Hematopoietic multipotent progenitor cell treated with erythropoietin and hydrocortisone succinate and interleukin-3 and kit ligand, for 8 days (in vitro differentiated cells): ENCODE results near the gene HDGFL1.

Experiments
- DNase-seq: peaks from one replicate; pipeline ENCODE4 v3.0.0-alpha.2; 2015

Gene HDGFL1

DNA sequence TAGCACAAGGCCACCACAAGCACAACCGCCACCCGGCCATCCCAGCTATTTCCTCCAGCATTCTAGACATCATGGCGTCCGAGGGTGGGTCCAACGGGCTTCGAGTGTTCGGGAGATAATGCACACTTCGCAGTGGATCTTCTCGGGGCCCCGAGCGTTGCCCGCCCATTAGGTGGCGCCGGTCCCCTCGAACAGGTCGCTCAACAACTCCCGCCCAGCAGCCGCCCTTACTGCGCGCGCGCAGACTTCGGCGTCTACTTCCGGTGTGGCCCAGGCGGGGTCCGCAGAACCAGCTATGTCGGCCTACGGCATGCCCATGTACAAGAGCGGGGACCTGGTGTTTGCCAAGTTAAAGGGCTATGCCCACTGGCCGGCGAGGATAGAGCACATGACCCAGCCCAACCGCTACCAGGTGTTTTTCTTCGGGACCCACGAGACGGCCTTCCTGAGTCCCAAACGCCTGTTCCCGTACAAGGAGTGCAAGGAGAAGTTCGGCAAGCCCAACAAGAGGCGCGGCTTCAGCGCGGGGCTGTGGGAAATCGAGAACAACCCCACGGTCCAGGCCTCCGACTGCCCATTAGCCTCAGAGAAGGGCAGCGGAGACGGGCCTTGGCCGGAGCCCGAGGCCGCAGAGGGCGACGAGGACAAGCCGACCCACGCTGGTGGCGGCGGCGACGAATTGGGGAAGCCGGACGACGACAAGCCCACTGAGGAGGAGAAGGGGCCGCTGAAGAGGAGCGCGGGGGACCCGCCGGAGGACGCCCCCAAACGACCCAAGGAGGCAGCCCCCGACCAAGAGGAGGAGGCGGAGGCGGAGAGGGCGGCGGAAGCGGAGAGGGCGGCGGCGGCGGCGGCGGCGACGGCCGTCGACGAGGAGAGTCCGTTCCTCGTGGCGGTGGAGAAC is at the start of gene HDGFL1:
Gene HDGFL1 (plus strand): TSS at position 286 of the 904 bp plus-strand sequence. CDS start 10 bp downstream, at position 296.
- DNase-seq: no peak

DNA sequence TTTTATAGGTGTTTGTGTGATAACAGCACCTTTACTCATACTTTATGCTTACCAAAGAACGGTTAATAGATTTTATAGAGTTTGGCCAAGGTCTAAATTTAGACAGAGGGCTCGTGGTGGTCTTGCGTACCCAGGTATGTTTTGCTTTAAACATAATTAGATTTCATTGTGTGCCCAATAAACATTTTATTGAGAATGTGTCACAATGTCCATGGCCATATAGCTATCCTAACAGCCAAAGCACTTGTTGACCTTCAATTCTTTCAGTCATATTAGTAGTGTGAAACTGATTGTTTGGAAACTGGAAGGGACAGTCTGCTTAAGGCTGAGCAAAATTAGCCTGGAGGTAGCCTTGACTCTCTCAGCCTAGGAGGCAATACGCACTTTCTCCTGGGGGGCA is 48.3 kb upstream of the HDGFL1 start:
- DNase-seq: no peak

DNA sequence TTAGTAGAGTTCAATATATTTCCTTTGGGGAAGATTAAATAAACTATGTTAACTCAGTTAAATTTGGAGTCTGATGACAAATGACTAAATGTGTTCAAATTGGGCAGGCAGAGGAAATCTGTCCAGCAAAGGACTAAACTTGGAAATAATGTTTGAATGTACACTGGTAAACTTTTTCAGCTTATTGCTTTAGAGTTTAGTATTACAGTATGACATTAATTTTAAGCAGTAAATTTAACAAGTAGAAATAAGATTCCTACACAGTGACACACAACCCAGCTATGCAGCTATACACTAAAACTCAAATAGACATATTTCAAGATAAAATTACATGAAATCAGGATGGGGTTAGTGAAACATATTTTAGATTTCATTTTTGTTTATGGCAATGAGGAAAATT is 42.6 kb upstream of the HDGFL1 start:
- no peak for DNase-seq

DNA sequence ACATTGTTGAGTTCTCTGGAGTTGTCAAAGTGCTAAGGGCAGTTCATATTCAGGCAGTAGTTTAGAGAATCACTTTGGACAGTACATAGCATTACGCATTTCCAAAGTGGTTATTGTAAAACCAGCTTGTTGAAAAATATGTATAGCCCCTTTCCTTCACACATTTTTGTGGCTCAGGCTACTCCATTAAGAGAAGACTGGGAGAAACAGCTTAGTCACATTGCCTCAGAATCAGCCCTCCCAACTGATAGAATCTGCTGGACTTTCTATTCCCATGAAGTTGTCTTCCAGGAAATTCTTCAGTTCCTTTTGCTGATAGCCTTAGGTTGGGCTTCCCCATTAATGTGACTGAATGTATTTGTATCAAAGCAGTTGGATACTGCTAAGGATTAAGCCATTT is 39.5 kb upstream of the HDGFL1 start:
- DNase-seq: no peak

DNA sequence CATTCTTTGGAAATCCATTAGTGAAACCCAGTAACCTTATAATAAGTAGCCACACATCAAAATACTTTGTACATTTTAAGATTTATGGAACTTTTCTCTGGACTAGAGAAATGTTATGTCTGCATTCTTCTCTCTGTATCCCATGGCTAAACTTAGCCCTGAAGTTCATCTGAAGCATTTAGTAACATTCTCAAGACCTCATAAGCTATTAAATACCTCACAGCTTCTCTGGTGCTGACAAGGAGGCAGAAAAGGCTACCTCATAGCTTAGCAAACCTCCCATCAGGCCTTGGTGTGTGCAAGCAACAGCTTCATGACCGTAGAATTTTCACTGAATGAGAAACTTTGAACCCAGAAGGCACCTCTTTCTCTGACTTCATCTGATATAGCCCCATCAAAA is 38.9 kb upstream of the HDGFL1 start:
- DNase-seq: no peak

DNA sequence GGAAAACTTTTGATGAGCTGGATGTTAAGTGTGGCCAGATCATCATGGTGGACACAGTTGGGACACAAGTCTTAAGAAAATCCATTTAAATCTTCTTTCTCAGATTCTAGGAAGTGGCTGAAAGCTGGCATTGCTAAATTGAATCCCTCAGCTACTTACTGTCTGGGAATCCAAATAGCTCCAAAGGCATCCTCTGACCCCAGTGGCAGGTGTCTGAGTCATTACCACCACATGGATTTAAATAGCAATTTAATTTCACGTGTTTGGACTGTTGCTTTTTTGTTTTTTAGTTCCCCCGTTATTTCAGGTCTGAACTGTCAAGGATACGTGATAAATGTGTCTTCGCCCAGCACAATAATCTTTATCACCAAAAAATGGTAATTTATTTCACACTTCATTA is 33.2 kb upstream of the HDGFL1 start:
- no peak for DNase-seq

DNA sequence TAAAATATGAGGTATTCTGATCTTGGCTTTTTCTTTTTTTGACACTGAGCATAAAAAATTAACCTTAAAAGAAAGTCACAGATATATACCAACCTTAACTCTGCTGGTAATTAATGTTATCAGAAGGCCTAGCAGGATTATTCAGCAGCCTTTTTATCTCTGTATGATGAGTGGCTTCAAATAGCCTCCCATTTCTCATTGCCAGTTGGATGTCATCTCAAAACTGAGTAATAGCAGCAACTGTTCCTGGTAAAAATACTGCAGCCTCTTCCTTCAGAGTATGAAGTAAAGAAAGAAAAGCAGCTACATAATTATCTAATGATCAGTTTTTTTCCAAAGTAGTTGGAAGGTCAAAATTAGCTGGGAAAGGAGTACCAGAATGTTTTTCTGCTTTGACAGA is 24.9 kb upstream of the HDGFL1 start:
- DNase-seq: no peak

DNA sequence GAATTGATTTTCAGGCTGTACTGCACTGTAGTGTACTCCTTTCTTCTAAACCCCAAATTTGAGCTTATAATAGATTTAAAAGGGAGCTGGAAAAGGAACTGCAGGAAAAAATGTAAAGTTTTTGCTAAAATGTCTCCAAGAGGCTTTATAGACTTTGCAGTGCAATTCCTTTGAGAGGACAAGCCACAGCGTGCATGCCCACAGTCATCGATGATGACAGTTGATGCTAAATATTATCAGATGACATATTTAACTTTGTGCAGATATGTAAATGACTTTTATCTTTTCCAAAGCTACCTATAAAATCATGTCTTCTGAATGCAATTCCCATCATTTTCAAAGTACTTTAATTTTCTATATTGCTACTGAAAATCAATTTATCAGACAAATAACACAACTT is 24.3 kb upstream of the HDGFL1 start:
- DNase-seq: no peak

DNA sequence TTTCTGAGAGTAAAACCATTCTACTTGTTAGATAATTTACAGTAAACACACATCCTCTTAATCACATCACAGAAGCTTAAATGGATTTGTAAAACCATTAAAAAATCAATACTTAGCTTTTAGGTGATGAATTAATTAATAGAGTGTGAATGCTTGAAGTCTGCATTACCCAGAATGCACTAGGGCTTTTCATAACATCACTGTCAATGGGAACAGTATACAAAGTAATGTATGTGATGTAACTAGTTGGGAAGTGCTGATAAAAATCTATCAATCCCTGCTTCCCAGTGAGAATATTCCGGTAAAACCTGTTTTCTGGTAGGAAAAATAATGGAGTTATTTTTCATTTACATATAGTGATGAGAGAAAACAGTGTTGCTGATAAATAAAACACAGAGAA is 23.1 kb upstream of the HDGFL1 start:
- no peak for DNase-seq

DNA sequence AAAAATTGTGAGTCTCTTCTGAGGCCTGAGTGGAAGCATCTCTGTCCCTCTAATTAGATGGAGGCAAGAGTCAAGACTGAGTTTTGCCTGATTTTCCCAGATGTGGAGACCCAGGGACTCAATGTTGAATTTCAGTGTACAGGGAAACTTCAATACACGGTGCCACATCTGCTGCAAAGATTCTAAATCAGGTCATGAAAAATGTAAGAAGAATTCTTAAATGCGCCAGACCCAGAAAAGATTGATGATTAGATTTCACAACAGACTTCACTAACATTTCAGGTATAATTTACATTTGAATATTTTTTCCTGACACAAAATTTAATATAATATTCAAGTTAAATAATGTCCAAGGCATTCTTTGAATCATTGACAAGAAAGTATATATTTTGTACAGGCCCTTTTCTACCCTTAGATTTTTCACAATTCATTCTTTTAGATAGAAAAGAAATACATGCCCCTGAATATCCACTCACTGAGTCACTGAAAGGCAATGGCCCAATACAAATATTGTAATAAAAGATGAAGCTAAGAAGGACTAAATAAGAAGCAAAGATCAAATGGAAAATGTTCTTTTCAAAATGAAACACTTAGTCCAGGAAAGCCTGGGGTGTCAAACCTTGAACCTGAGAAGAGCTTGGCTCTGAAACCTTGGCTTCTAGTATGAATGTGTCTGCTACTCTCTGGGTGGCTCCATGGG is 18.2 kb upstream of the HDGFL1 start:
- no peak for DNase-seq

DNA sequence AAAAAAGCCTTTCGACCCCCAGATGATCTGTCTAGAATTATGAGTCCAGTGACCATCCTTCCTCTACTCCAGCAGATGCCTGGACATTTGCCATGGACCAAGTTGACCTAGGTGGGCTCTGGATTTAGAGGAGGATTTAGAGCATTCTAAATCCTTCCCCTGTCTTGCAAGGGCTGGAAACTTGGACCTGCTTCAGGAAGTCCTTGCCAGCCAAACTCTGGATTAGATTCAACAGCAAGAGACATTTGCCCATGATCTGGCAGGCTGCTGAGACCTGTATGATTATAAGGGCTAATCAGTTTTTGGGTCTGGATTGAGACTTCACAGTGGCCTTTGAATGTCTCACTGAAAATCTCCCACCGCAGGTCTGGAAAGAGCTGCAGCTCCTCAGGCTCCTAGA is 13.1 kb upstream of the HDGFL1 start:
- DNase-seq: no peak

DNA sequence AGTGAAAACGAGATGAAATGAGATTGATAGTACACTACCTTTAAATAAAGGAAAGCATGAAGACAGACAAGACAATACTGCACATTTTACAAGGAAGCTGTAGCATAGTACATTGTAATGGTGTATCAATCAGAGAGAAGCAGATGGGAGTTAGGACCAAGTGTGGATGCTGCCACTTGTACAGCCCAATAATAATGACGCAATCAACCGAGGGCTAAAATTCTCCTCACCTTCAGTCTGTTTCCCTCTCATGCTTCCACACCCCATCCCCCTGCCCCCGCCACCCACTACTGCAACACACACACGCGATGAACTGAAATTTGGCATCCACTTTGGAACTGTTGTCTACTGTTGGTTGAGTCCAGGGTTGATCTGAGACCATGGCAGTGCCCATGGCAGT is 12.4 kb upstream of the HDGFL1 start:
- no peak for DNase-seq

DNA sequence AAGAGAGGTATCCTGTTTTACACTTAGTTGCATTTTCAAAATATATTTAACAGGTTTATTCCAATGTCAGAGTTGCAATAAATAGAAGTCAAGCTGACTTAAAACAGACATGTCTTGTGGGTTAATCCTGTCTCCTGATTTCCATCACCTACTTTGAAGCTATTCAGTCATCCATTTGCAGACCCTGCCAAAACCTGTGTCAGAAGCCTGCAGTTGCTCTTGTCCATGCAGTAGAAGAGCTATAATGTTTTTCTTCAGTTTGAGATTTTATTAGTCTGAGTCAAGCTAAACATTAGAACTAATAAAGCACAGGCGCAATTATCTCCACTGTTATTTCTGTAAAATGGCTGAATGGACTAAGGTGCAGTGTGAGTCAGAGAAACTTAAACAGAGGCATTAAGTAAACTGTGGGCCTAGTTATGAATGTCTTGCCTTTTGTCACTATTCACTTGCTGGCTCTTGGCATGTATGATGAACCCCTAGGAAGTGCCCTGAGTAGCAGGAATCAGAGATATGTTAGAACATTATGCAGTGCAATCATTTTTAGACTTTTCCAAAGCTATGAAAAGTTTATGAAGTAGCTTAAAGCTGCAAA is 11.0 kb upstream of the HDGFL1 start:
- no peak for DNase-seq

DNA sequence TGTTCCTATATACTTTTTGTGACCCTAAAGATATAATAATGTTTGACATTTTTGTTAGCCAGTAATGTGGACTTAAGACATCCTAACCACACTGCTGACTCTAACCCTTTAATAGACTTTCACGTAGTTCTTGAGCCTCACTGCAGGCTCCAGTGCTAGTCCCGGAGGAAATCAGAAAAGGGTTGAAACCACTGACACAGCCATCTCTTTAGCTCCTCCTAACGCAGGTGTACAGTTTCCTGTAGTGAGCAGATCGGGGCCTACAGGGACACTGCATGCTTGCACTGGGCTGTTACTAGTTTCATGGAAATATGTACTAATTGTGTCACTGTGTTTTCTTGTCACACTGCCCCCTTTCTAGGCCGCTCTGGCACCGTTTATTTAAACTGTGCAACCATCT is 512 bp upstream of the HDGFL1 start:
- no peak for DNase-seq

DNA sequence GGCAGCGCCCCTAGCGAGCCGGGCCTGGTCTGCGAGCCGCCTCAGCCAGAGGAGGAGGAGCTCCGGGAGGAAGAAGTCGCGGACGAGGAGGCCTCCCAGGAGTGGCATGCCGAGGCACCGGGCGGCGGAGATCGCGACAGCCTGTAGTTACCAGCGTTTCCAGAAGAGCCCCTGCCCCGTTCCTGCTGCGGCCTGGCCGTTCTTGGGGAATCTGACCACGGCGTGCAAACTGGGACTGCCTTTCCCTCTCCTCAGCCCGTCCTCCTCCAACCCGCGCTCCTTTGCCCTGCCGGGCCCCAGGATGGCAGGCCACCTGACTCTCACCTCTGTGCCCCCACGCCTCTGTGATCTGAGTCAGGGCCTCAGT is 802 bp downstream of the HDGFL1 start:
- DNase-seq: no peak

DNA sequence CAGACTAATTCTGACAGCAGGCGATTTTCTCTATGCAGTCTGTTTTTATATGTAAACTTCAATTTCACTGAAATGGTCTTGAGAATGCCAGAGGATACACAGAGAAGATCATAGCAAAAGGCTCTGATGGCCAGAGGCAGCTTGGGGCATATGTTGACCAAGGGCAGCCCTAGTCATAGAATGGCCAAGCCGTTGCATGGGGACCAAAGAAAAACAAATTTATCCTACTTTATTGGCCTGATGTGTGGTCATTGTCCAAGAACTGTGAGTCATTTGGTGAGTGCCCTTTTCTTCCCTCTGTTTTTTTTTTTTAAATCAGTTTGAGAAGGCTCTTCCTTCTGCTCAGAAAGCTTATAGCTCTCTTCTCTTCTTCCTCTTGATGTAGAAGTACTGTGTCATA is 5.8 kb downstream of the HDGFL1 start:
- no peak for DNase-seq

DNA sequence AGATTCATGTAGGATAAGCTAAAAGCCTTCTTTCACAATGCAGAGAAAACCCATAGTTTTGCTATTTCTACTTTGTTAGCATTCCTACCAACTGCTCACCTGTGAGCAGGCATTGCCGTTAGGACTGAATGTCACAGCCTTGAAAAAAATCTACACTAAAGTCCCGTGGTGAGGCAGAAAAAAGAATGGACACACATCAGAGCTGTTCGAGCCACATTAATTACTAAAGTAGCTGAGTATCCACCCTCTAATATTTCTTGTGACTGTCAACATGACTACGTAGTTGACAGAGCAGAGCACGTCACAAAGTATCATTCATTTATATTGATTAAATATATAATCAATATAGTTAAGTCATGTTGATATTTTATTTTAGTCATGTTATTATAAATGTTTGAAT is 10.1 kb downstream of the HDGFL1 start:
- no peak for DNase-seq

DNA sequence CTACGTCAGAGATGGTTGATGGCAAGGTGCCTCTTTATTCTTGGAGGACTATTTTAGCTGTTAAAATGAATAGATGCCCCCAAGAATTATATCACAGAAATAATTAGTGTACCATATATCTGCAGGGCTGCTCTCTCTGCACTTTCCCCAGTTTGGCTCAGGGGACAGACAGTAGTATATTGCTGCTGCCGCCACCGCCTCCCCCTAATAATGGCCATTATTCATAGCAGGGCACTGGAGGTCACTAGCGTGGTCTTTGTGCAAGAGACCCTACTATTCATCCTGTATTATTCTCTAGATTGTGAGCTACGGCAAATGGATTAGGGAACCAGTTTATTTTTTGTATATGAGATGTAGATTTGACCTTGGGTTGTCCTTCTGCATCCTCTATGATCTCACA is 11.0 kb downstream of the HDGFL1 start:
- DNase-seq: no peak

DNA sequence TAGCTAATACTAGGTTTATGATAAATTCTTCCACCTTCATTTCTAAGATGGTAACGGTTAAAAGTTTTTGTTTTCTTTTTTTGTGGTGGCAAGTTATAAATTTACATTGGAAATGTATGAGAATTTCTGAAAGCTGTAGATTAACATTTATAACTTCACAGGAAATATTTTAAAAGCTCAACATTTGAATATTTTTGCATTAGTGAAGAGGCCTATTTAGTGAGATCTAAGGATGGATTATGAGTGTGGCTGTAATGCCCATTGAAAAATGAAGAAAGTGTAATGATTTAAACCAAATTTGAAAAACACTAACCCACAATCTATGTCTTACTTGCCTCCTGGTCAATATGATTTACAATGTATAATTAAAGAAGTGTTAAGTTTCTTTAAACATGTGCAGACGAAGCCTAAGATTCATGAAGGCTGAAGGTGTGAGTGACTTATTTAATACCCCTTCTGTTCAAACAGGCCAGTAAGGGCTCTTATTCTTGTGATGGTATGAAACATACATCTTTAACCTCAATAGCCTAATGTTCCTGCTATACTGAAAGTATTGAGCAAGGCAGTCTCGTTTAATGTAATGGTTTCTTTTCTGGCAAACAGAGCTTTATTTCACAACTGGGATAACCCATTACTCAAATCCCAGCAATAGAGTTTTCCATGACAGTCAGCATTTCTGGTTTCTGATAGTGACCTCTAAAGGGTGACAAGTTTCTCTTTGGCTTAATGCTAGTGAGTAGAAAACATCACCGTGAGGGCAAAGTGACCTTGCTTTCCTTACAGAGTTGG is 13.2 kb downstream of the HDGFL1 start:
- DNase-seq: no peak

DNA sequence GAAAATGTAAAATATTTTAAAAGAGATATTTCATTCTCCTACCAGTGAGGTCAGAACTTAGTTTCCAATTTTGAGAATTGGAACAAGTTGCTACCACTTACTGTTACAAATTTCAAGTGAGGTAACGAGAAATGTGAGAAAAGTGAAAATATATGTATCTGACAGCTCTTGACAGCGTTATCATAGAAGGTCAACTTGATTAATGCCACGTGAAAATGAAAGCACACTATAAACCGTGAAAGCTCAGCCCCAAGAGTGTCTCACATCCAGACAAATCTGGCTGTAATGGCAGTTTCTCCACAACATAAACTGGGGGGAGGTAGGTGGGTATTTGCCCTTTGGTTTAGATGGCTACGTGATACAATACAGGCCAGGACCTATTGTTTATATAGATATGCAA is 13.9 kb downstream of the HDGFL1 start:
- DNase-seq: no peak

DNA sequence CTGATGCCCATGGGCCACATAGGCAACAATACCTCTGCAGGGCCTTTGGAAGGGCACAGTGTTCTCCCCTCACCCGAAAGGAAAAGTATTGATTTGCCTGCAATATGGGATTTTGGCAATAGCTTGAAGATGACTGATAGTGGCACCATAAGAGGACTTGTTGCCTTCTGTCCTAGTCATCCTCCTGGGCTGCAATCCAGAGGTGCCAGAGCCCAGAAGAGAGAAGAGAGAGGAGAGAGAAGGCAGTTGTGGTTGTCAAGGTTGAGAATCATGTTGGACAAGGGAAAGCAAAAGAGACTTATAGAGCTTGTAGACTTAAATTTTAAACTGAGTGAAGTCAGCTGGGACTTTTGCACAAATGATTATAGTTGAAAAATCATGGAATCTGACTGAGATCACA is 14.6 kb downstream of the HDGFL1 start:
- DNase-seq: no peak

DNA sequence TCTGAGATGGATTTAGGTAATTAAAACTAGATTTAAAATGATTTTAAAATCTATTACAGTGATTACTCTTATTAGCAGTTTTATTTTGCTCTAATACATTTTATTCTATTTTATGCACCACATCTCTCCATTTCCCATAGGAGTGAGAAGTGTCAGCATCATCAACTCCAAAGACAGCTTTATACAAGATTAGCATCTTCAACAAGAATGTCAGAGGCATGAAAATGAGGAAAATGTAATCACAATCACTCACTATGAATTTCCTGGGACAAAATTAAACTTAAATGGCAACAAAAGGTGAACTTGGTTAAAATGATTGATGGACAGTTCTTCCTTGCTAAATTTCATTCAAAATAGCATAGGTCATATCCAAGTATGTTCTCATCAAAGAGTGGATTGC is 19.8 kb downstream of the HDGFL1 start:
- no peak for DNase-seq

DNA sequence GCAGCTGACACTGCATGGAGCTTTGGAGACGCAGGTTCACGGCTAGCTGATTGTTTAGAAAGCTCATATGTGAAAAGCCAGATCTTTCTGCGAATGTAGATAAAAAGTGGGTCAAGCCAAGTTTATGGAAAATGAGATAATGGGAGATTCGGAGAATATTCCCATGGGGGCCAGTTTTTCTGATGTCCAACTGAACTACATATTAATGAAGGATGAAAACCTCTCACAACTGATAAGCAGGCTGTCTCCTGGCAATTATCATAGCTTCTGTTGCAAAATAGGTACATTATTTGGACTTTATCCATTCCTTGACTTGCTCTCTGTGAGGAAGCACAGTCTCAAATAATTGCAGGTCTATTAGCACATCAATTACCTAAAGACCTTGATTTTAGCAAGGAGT is 21.1 kb downstream of the HDGFL1 start:
- DNase-seq: no peak
